HG03025 (cell line): ENCODE data around the gene MAN2A2.
"Not testable (repeated sequence)": the region's sequence is repeated elsewhere in the genome, so short reads cannot be mapped to it uniquely, and the experiment has no call there.

Experiments
- ATAC-seq: cut with Tn5 transposase; IDR thresholded peaks from one replicate; pipeline ENCODE4 v1.9.1; 2021; ENCODE audit warnings: mild to moderate bottlenecking, moderate library complexity; ENCODE audit not compliant: unreplicated experiment, low FRiP score

Gene MAN2A2

DNA sequence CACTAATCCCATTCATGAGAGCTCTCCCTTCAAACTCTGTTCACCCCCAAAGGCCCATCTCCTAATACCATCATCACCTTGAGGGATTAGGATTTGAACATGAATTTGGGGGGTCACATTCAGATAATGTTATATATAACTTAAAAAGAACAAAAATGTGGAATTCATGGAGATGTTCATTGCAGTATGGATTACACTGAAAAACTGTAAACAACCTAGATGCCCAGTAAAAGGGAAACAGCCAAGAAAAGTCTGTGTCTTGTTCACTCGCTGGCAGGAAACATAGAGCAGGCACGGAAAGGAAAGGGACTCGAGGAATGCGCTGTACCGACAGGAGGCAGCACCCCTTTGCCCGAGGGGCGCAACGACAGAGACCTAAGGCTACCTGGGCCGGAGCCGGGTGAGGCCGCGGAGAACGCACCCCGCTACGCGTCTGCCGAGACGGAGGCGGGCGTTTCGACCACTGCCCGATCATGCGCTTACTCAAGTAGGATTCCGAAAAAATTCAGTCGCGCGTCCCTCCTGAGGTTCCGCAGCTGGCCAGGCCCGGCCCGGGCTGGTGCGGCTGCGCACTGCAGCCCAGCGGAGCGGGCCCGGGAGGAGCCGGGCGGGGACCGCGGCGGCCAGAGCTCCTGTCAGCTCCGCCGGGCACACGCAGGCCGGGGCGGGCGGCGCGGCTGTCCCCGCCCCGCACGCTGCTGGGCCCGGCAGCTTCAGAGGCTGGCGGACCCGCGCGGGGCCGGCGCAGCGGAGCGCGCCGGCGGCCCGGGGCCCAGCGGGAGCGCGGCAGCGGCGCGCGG is 862 bp upstream of the MAN2A2 start:
- peak; percentile 54 for ATAC-seq

DNA sequence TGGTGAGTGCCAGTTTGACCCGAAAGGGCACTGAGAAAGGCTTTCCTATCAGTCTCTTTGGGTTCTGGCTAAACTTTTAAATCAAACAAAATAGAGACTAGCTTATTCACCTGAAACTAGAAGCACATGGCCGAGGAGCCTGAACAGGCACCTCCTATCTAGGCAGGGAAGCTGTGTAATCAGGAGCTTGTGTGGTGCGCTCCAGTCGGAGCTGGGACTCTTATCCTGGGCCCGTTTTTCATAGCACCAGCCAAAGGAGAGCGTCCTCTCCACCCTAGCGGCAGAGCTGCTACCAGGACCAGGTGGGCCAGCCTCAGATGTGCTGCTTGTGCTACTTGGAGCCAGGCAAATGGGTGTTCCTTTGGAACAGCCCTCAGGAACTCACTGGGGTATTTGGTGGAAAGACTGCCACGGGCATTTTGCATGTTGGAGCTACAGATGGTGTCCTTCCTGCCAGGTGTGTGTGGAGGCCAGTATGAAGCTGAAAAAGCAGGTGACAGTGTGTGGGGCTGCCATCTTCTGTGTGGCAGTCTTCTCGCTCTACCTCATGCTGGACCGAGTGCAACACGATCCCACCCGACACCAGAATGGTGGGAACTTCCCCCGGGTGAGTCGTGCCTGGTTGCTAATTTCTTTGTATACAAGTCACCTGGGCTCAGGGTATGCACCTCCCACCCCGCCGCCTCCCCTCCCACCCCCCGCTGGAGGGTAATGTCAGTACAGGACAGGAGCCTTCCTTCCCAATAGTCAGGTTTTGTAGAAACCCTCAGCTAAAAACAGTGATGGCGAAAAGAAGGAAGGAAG is 833 bp downstream of the MAN2A2 start:
- ATAC-seq: no peak

GRCh38 chr15:90904746-90905145 is 1.6 kb downstream of the MAN2A2 start:
- no peak for ATAC-seq

DNA sequence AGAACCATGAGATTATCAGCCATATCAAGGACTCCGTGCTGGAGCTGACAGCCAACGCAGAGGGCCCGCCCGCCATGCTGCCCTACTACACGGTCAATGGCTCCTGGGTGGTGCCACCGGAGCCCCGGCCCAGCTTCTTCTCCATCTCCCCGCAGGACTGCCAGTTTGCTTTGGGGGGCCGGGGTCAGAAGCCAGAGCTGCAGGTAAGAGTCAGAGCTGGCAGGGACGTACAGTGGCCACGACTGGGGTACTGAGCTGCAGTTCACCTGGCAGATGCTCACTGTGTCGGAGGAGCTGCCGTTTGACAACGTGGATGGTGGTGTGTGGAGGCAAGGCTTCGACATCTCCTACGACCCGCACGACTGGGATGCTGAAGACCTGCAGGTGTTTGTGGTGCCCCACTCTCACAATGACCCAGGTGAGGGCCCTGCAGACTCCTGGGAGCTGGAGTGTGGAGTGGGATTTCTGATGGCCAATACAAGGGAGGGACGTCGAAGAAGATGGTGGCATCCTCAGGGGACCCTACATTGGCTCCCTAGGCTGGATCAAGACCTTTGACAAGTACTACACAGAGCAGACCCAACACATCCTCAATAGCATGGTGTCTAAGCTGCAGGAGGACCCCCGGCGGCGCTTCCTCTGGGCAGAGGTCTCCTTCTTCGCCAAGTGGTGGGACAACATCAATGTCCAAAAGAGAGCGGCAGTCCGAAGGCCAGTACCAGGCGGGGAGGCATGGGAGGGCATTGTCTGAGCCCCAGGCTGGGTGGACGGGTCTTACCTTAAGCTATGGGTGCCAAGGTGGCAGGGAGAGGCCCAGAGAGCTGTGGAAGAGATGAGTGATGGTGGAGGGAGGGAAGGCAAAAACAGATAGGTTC is 2.4 kb downstream of the MAN2A2 start:
- no peak for ATAC-seq

DNA sequence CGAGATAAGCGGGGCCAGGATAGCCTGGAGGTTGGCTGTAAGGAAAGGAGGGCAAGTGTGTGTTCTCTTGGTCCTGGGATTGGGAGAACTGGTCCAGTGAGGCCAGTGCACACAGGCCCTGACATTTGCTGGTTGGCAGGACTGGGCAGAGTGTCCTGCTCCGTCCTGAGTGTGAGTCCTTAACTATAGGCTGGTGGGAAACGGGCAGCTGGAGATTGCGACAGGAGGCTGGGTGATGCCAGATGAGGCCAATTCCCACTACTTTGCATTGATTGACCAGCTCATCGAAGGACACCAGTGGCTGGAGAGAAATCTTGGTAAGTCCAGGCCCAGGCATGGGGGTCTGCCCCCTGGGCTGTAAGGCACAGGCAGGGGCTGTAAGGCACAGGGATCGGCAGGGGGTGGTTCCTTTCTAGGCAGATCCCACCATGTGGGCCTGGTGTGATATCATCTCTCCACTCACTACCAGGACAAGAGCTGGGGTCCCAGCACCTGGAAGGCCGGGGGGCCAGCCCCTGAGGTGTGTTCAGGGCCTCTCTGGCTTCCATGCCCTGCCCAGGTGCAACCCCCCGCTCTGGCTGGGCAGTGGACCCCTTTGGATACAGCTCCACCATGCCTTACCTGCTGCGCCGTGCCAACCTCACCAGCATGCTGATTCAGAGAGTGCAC is 3.2 kb downstream of the MAN2A2 start:
- no peak for ATAC-seq

DNA sequence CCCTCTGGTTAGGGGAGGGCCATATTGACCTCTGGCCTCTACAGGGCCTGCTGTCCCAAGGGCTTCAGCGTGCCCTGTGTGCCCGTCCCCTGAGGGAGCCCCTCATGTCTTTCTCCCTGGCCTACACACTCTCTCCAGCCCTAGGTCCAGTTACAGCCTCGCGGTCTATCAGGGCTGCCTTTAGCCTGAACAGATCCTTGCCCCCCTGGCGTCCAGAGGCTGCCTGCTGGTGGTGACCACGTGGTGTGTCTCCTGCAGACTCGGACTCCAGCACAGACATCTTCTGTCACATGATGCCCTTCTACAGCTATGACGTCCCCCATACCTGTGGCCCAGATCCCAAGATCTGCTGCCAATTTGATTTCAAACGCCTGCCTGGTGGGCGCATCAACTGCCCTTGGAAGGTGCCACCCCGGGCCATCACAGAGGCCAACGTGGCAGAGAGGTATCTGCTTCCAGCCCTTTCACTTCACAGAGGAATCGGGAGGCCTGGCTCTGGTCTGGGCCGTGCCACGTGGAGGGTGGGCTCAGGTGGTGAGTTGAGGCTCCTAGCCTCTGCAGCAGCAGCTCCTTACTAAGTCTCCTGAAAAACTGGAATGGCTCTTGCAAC is 4.1 kb downstream of the MAN2A2 start:
- no peak for ATAC-seq

- no peak for ATAC-seq
These were observed 4.9 kb downstream of the MAN2A2 start for GRCh38 chr15:90907838-90908507.

- not testable (repeated sequence) for ATAC-seq
These were observed 6.3 kb downstream of the MAN2A2 start for GRCh38 chr15:90909449-90909848.

DNA sequence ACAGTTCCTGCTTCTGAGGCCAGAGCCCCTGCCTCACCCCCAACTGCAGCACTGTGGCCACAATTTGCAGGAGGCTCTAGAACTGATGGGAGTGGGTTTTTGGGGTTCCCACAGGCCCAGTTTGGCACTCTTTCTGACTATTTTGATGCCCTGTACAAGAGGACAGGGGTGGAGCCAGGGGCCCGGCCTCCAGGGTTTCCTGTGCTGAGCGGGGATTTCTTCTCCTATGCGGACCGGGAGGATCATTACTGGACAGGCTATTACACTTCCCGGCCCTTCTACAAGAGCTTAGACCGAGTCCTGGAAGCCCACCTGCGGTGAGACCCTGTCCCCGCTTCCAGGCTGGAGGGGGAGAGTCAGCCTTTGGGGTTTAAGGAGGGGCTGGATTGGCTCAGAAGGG is 6.9 kb downstream of the MAN2A2 start:
- ATAC-seq: no peak

GRCh38 chr15:90910441-90911301 is 7.6 kb downstream of the MAN2A2 start:
- no peak for ATAC-seq

GRCh38 chr15:90911302-90911623 is 8.2 kb downstream of the MAN2A2 start:
- no peak for ATAC-seq

DNA sequence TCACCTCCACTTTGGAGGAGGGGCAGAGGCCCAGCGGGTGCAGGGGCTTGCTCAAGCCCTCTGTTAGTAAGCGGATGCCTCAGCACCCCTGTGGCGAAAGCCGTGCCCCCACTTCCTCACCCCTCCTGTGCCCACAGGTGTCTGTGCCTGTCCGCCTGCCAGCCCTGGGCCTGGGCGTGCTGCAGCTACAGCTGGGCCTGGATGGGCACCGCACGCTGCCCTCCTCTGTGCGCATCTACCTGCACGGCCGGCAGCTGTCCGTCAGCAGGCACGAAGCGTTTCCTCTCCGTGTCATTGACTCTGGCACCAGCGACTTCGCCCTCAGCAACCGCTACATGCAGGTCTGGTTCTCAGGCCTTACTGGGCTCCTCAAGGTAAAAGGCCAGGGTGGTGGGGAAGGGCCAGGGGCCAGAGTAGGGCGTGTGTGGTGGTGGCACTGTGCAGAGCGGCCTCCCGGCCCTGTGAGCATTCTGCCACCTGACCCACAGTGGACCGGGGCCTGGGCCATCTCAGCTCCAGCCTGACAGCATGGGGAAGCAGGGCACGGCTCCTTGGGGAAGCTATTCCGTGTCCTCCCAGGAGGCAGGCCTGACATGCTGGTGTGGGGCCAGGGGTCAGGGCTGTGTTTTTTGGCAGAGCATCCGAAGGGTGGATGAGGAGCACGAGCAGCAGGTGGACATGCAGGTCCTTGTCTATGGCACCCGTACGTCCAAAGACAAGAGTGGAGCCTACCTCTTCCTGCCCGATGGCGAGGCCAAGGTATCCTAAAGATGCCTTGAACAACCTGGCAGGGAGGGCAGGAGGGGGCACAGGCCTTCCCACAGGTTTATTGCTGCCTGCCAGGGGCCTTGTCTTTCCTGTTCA is 9.0 kb downstream of the MAN2A2 start:
- ATAC-seq: no peak

- ATAC-seq: no peak
These were observed 9.6 kb downstream of the MAN2A2 start for GRCh38 chr15:90912770-90913075.

GRCh38 chr15:90913398-90913944 is 10.4 kb downstream of the MAN2A2 start:
- no peak for ATAC-seq

DNA sequence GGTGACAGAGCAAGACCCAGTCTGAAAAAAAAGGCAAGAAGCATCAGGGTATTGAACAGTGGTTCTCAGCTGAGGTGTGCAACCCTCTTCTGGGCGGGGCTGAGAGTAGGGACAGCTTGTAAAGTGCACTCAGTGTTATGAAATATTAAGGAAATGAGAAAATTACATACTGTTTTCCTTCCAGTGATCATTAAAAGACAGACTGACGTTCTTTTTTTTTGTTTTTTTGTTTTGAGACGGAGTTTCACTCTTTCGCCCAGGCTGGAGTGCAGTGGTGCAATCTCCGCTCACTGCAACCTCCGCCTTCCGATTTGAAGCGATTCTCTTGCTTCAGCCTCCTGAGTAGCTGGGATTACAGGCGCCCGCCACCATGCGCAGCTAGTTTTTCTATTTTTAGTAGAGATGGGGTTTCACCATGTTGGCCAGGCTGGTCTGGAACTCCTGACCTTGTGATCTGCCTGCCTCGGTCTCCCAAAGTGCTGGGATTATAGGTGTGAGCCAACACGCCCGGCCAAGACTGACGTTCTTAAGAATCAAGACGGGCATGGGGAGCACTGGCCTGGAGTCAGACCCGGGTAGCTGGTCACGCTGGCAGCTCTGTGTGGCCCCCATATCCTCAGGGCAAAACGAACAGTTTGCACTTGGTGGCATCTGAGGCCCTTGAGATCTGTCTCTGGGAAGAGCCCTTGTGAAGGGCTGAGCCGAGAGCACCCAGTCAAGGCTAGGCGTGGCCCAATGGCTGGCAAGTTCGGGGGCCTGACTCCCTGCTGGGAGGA is 11.4 kb downstream of the MAN2A2 start:
- no peak for ATAC-seq

- no peak for ATAC-seq
These were observed 12.2 kb downstream of the MAN2A2 start for GRCh38 chr15:90915216-90915807.
